GM19025 (cell line): ENCODE data around the gene HERC3.
"Not testable (repeated sequence)": the region's sequence is repeated elsewhere in the genome, so short reads cannot be mapped to it uniquely, and the experiment has no call there.

ENCODE experiments used
- ATAC-seq: cut with Tn5 transposase; IDR thresholded peaks from one replicate; pipeline ENCODE4 v1.9.1; 2021; ENCODE audit warnings: mild to moderate bottlenecking, low read depth, moderate library complexity; ENCODE audit not compliant: unreplicated experiment

Gene HERC3

DNA sequence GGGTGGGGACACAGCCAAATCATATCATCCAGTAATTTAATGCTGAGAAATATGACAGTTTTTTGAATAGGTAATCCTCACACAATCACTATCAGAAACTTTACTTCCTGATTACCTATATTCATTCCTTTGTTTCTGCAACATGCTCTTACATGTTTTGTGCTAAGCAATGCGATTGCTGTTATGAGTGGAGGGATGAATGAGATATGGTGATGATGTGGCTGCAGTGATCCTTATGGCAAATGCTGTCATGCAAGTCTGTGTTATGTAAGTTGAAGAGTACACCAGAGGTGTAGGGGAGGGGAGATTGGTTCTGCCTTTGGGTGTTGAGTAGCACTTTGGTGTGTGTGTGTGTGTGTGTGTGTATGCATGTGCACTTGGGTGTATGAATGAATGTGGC lies 14.6 kb downstream of the HERC3 start:
- ATAC-seq = no peak

DNA sequence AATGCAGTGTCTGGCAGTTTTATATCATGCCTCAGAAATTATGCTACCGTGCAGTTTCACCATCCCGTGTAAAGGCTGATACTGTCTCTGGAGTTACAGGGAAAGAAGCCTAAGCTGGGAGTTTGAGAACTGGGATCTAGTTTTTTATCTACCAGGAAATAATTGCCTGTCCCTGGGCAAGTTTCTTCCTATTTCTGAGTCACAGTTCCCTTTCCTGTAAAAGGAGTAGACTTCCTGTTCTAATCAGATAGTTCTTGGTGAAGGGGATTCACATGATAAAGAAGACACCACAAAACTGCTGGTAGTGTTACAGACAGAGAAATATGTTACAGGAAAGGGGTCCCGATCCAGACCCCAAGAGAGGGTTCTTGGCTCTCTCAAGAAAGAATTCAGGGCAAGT lies 17.1 kb downstream of the HERC3 start:
- ATAC-seq = no peak

DNA sequence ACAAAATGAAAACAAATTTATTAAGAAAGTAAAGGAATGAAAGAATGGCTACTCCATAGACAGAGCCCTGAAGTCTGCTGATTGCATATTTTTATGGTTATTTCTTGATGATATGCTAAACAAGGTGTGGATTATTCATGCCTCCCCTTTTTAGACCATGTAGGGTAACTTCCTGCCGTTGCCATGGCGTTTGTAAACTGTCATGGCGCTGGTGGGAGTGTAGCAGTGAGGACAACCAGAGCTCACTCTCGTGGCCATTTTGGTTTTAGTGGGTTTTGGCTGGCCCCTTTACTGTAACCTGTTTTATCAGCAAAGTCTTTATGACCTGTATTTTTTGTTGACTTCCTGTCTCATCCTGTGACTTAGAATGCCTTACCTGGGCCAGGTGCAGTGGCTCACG lies 17.5 kb downstream of the HERC3 start:
- not testable (repeated sequence) for ATAC-seq

DNA sequence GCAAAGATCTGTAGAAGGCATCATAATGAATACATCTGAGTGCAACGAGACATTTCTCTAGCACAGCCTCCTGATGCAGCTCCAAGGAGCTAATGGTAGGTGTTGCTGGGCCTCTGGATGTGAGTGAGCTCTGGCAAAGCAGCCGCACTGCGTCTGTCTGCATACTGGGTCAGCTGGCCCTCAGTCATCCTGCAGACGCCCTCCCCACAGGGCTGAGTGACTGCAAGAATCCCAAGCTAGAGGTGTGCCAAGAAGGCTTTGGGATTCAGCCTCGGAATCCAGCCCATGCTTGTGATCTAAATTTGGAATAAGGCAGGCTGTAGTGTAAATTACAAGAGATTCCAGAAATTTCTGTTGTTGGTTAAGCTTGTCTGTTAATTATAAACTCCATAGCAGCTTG lies 18.5 kb downstream of the HERC3 start:
- ATAC-seq = no peak

GRCh38 chr4:88613417-88613875 lies 21.2 kb downstream of the HERC3 start:
- no peak for ATAC-seq

GRCh38 chr4:88614058-88614457 lies 21.8 kb downstream of the HERC3 start:
- ATAC-seq = no peak

DNA sequence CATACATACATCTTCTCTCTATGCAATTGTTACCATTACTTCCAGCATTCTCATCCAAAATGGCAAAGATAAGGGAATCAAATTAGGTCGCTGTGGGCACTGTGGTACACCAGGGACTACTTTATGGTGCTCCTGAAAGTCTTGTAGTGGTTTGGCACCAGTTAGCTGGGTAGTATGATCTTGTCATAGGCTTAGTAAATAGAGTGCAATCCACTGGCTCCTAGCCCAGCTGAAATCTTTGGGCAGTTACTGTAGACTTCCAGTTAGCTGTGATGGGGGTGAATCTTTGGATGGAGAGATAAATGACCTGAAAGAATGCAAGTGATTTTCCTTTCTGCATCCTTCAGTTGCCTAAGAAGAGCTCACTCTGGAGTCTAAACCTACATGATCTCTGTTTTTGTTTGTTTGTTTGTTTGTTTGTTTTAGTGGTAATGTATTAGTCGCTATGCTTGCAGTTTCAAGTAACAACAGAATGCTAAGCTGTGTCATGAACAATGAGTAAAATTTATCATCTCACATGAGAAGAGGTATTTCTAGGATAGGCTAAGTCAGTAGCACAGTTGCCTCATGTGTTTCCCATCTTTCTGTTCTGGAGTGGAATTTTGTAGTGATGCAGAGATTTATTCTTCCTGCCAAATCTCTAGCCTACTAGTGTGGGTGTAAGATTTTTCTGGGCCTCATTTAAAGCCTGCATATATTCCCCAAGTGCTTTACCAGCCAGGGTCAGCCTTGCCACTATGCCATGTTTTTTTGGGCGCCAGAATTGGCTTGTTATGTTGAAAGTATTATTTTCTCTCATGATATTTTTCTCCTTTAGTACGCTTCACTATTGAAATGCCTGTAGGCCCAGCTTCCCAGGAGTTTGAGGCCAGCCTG lies 24.2 kb downstream of the HERC3 start:
- no peak for ATAC-seq

DNA sequence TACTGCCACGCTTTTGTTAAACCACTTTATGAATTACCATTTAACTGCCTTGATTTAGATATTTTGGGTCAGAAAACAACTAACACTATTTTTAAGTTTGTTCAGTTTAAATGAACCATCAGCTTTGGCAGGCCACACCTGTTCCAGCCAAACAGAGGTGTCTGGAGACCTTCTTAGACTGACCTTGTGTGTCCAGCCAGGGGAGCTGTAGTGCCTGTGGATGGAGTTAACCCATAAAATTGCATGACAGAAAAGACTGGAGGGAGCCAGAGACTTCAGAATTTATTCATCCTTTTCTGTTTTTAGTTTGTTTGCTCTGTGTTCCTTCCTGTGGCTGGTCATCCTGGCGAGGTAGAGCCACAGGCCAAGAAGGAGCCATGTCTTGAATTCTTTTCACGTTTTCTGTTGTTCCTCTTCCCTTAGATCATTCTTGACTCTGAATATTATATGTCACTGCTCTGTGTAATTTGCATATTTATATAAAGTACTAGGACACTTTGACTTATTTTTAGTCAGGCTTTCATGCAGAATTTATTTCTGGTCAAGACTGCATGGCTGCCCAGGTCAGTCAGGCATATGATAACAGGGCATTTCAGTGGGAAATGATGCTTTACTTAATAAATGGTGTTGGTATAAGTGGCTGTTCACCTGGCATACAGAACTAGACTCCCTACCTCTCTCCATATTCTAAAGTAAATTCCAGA lies 26.7 kb downstream of the HERC3 start:
- no peak for ATAC-seq

DNA sequence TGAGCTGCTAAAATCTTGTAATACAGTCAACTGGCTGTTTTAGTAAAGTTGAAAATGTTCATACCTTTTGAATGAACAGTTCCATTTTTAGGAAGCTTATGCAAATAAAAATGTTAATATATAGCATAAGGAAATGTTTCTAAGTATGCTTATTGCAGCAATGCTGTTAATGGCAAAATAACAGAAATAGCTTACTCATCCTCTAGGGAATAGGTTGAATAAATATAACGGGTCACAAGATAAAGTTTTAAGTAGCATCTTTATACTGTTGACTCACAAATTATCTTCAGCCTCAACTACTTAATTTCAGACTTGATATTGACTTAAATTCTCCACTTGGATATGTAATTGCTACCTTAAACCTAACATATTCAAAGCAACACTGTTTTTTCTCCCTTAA lies 27.7 kb downstream of the HERC3 start:
- no peak for ATAC-seq

DNA sequence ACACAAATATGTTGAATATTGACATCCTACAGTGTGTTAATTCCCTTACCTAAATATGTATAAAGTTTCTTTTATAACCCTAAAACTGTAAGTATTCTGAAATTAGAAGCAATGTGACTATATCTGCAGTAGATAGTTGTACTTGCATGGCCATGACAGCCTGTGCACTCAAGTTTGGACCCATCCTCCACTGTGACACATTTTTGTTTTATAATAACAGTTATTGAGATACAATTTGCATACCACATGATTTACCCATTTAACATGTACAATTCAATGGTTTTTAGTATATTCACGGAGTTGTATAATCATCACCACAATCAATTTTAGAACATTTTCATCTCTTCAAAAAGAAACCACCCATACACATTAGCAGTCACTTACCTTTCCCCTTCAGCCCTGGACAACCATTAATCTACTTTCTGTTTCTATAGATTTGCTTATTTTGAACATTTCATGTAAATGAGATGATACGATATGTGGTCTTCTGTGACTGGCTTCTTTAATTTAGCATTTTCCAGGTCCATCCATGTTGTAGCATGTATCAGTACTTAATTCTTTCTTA lies 29.6 kb downstream of the HERC3 start:
- ATAC-seq = no peak

DNA sequence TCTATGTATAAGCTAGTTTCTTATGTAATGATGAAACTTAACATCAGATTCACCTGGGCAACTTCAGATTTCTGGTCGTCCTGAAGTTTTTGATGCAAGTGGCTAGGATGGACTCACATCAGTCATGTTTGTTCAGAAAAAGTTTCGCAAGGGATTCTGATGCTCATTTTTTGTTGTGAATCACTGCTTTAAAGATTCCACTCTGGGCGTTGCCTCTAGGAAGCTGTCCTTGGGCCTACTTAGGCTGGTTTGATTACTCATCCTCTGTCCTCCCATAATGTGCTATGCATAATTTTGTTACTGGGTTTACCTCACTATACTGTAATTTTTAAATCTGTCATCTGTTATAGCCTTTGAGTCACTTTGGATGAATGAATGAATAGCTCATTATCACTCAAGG lies 30.8 kb downstream of the HERC3 start:
- ATAC-seq = no peak

- ATAC-seq = no peak
These were observed 36.5 kb downstream of the HERC3 start for GRCh38 chr4:88628746-88629145.

- no peak for ATAC-seq
These were observed 37.5 kb downstream of the HERC3 start for GRCh38 chr4:88629826-88630225.

- no peak for ATAC-seq
These were observed 38.5 kb downstream of the HERC3 start for GRCh38 chr4:88630756-88631155.

DNA sequence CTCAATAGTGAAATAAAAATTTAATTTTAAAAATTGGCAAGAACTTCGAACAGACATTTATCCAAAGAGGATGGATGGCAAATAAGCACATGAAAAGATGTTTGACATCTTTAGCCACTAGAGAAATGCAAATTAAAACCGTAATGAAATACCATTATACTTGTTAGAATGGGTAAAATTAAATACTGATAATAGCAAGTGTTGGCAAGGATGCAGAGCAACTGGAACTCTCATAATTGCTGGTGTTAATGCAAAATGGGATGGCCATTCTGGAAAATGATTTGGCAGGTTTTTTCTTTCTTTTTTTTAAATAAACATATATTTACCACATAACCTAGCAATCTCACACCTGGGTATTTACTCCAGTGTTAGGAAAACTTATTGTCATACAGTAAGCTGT lies 51.7 kb downstream of the HERC3 start:
- no peak for ATAC-seq

DNA sequence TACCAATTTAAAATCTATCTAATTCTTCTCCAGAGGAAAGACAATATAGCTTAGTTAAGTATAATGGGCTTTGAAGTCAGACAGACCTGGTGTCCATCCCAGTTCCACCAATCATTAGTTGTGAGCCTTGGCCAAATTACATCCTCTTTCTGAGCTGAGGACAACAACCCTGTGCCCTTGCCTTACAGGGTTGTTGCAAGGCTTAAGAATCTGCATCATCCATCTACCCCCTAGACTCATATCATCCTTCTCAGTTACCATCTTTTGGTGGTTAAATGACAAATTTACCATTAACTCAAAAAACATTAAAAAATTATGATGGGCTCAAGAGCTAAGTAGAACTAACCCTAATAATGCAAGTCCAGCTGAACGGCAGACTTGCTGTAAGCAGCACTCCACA lies 53.7 kb downstream of the HERC3 start:
- no peak for ATAC-seq

GRCh38 chr4:88646528-88647280 lies 54.4 kb downstream of the HERC3 start:
- no peak for ATAC-seq

GRCh38 chr4:88649716-88650115 lies 57.4 kb downstream of the HERC3 start:
- ATAC-seq = no peak

- ATAC-seq = no peak
These were observed 61.2 kb downstream of the HERC3 start for GRCh38 chr4:88653371-88653946.

DNA sequence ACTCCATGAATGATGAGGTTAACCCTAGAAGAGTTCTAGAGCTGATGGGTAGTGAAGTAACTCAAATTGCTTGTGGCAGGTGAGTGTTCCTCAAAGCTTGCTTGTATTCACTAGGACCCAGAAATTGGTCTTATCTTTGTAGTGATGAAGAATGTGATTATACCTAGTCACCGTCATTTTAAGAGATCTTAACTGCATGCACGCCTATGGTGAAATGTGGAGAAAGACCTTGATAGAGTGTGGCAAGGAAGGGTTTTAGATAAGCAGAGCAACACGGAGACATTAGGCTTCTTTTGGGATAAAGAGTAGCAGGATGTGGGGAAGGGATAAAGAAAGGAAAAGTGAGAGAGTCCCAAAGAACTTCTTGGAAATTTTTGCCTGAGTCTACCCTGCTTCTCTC lies 62.9 kb downstream of the HERC3 start:
- no peak for ATAC-seq
